Left ventricle myocardium superior (tissue), 1 donor: ENCODE measurements around the gene TES. TPM values are rescaled to one million over a fixed set of nuclear protein-coding genes. Genes with fewer than 3 reads are reported as not detected.
"Not testable (repeated sequence)": the region's sequence is repeated elsewhere in the genome, so short reads cannot be mapped to it uniquely, and the experiment has no call there.

ENCODE experiments used
- ATAC-seq: fragments of 200-7000 bp; cut with Tn5 transposase; one replicate; pipeline ENCODE4 v1.9.1; 2020; ENCODE audit warnings: mild to moderate bottlenecking, moderate library complexity
- DNase-seq: peaks from one replicate; pipeline ENCODE4 v3.0.0-alpha.2; 2020
- intact Hi-C: fragments of 100-400 bp; cut with micrococcal nuclease; formaldehyde crosslinking; loops from one replicate; pipeline ENCODE4 v1.11.0; 2022
- long read RNA-seq: library from polyadenylated mRNA; unstranded; transcript quantifications from one replicate; pipeline ENCODE4 v2.0.0, GENCODE V29; 2021
- total RNA-seq: library from RNA; stranded (reverse); fragmentation: NEBNext Ultra II Directional; extraction: Animal tissue kit (Norgen Biotek cat#: 25700); gene quantifications from one replicate; pipeline ENCODE4 v1.2.1, GENCODE V29; 2021
- donor health status: DM: no; HTN: yes; CAD: no; lungs with severe emphysema.

The TES gene
- total RNA-seq: 26.2 TPM
- long read RNA-seq, transcript TES-201 (7 exons, 2,782 nt): major isoform, 35 of 44 reads
- long read RNA-seq, partial matches to known transcripts: 5 of 44 reads
- long read RNA-seq, other reads (novel, unspliced or antisense): 2 of 44 reads

GRCh38 chr7:116210345-116211005, at the start of gene TES:
TES (plus strand) TSS chr7:116210539; CDS start chr7:116210708, 169 bp downstream.
- ATAC-seq (peak; percentile 94), DNase-seq (peak; percentile 81)
- intact Hi-C loops: no loop called here

- ATAC-seq (peak; percentile 88), DNase-seq (no peak)
- intact Hi-C loops: no loop called here
Measured at GRCh38 chr7:116161728-116162127, 48.6 kb upstream of the TES start.

- intact Hi-C loops: no loop called here
- DNase-seq (no peak), ATAC-seq (no peak)
Measured at GRCh38 chr7:116162254-116162653, 48.1 kb upstream of the TES start.

- no peak for ATAC-seq
- intact Hi-C loops: no loop called here
- no peak for DNase-seq
Measured at GRCh38 chr7:116162992-116163391, 47.3 kb upstream of the TES start.

- ATAC-seq (no peak), DNase-seq (no peak)
- intact Hi-C loops: no loop called here
Measured at GRCh38 chr7:116164552-116165306, 45.6 kb upstream of the TES start.

- intact Hi-C loops: no loop called here
- DNase-seq: no peak
- no peak for ATAC-seq
Measured at GRCh38 chr7:116165717-116166116, 44.6 kb upstream of the TES start.

- ATAC-seq: no peak
- no peak for DNase-seq
- intact Hi-C loops: no loop called here
Measured at GRCh38 chr7:116166156-116166555, 44.2 kb upstream of the TES start.

- no peak for ATAC-seq
- intact Hi-C loops: no loop called here
- no peak for DNase-seq
Measured at GRCh38 chr7:116167177-116167576, 43.2 kb upstream of the TES start.

- DNase-seq (no peak), ATAC-seq (no peak)
- intact Hi-C loops: no loop called here
Measured at GRCh38 chr7:116169060-116169459, 41.3 kb upstream of the TES start.

- DNase-seq: no peak
- intact Hi-C loops: loop anchor here (10.0 kb wide), 1 partner anchor 635 kb away; no protein-coding TSS in a partner anchor
- ATAC-seq: no peak
Measured at GRCh38 chr7:116170180-116170579, 40.2 kb upstream of the TES start.

GRCh38 chr7:116171094-116171493, 39.2 kb upstream of the TES start:
- intact Hi-C loops: loop anchor here (10.0 kb wide), 1 partner anchor 634 kb away; no protein-coding TSS in a partner anchor
- peak; percentile 19 for ATAC-seq
- DNase-seq: no peak

GRCh38 chr7:116172353-116172752, 38.0 kb upstream of the TES start:
- intact Hi-C loops: loop anchor here (10.0 kb wide), 1 partner anchor 632 kb away; no protein-coding TSS in a partner anchor
- ATAC-seq: no peak

GRCh38 chr7:116173051-116174028, 37.0 kb upstream of the TES start:
- DNase-seq (no peak), ATAC-seq (peak; percentile 39)
- intact Hi-C loops: loop anchor here (10.0 kb wide), 1 partner anchor 631 kb away; no protein-coding TSS in a partner anchor

More at GRCh38 chr7:116172353-116172752, 38.0 kb upstream of the TES start:
- no peak for DNase-seq

GRCh38 chr7:116175095-116175494, 35.2 kb upstream of the TES start:
- ATAC-seq, DNase-seq: not testable (repeated sequence)
- intact Hi-C loops: loop anchor here (10.0 kb wide), 1 partner anchor 630 kb away; no protein-coding TSS in a partner anchor

- DNase-seq (no peak), ATAC-seq (no peak)
- intact Hi-C loops: loop anchor here (10.0 kb wide), 1 partner anchor 629 kb away; no protein-coding TSS in a partner anchor
Measured at GRCh38 chr7:116176226-116176625, 34.1 kb upstream of the TES start.

- ATAC-seq: no peak
- intact Hi-C loops: loop anchor here (10.0 kb wide), 1 partner anchor 628 kb away; no protein-coding TSS in a partner anchor
- no peak for DNase-seq
Measured at GRCh38 chr7:116177009-116177408, 33.3 kb upstream of the TES start.

GRCh38 chr7:116180302-116180701, 30.0 kb upstream of the TES start:
- DNase-seq: no peak

GRCh38 chr7:116182023-116182422, 28.3 kb upstream of the TES start:
- no peak for ATAC-seq
- intact Hi-C loops: no loop called here
- DNase-seq: no peak

More at GRCh38 chr7:116180302-116180701, 30.0 kb upstream of the TES start:
- intact Hi-C loops: no loop called here
- peak; percentile 52 for ATAC-seq

- intact Hi-C loops: no loop called here
- DNase-seq (no peak), ATAC-seq (no peak)
Measured at GRCh38 chr7:116185450-116185849, 24.9 kb upstream of the TES start.
